ENCODE results near the gene GABRR3.

- no peak for TF ChIP-seq CTCF (IDR thresholded peaks at IDR 0.05 in 8 of 11, conservative IDR thresholded peaks at IDR 0.05 in 3 of 11)
- TF ChIP-seq POLR2A (IDR thresholded peaks at IDR 0.05) = no peak
- no peak for TF ChIP-seq POLR2AphosphoS5 (IDR thresholded peaks at IDR 0.05)
Observed at GRCh38 chr3:97987306-97987705, 47.8 kb downstream of the GABRR3 start.

Measured in spleen (tissue), 7 donors.